Activated CD8-positive, alpha-beta T cell treated with anti-CD3 and anti-CD28 coated beads, Interleukin-2, amount 10 ng/mL, durations not matched to agents 7 days and 5 days (primary cell): Measurements from ENCODE around the gene CYP3A7. TPM values are rescaled to one million over a fixed set of nuclear protein-coding genes. Genes with fewer than 3 reads are reported as not detected.
"Not testable (repeated sequence)": the region's sequence is repeated elsewhere in the genome, so short reads cannot be mapped to it uniquely, and the experiment has no call there.

Experiments used
- ATAC-seq: fragments of 150-1000 bp; cut with Tn5 transposase; one replicate; pipeline ENCODE4 v1.10.0; 2021; ENCODE audit warnings: moderate library complexity
- CTCF ChIA-PET: fragments of 350-600 bp; sonication (Branson Sonifier 250); formaldehyde crosslinking; loops from one replicate; lab custom pipeline; 2021; ENCODE audit warnings: antibody characterized with exemption; lab: Charles Lee
- POLR2A ChIA-PET: fragments of 350-600 bp; sonication (Branson Sonifier 250); formaldehyde crosslinking; loops from one replicate; lab custom pipeline; 2021; ENCODE audit warnings: antibody characterized with exemption; lab: Charles Lee
- DNase-seq: peaks from one replicate; pipeline ENCODE4 v3.0.0-alpha.2; 2020
- H3K27ac Mint-ChIP-seq: one replicate; pipeline ENCODE4 v1.8.0; 2021; ENCODE audit warnings: mild to moderate bottlenecking, mixed read lengths
- H3K27me3 Mint-ChIP-seq: one replicate; pipeline ENCODE4 v1.8.0; 2021; ENCODE audit warnings: low read depth, mixed read lengths
- H3K36me3 Mint-ChIP-seq: one replicate; pipeline ENCODE4 v1.8.0; 2021; ENCODE audit warnings: low read depth, mixed read lengths
- H3K4me1 Mint-ChIP-seq: one replicate; pipeline ENCODE4 v1.8.0; 2021; ENCODE audit warnings: low read depth, mixed read lengths
- H3K4me3 Mint-ChIP-seq: one replicate; pipeline ENCODE4 v1.8.0; 2021; ENCODE audit warnings: mild to moderate bottlenecking, mixed read lengths
- H3K9me3 Mint-ChIP-seq: one replicate; pipeline ENCODE4 v1.8.0; 2022; ENCODE audit warnings: mixed read lengths; ENCODE audit not compliant: insufficient read depth
- total RNA-seq, 2 experiments: library from RNA; stranded (reverse); gene quantifications; one replicate each; pipeline ENCODE4 v1.2.3, GENCODE V29; 2021

Gene CYP3A7
- total RNA-seq, 2 experiments from 2014 or later = not detected

GRCh38 chr7:99720800-99721595 lies 14.0 kb downstream of the CYP3A7 start:
- ATAC-seq (no peak), DNase-seq (no peak)
- H3K36me3 Mint-ChIP-seq = no peaks in the 10 kb centered on the region
- H3K4me3 Mint-ChIP-seq = no peak overlapping the region
- H3K27me3 Mint-ChIP-seq = no peaks in the 10 kb centered on the region
- ChIA-PET CTCF (interaction anchor here (1.2 kb wide), 1 partner anchor 15 kb away, joined by 4 read pairs; no protein-coding TSS in a partner anchor), POLR2A (no interaction called here)
- no peaks in the 10 kb centered on the region for H3K9me3 Mint-ChIP-seq
- H3K27ac Mint-ChIP-seq = no peak overlapping the region
- peaks cover 5% of the 10 kb centered on the region for H3K4me1 Mint-ChIP-seq

GRCh38 chr7:99719996-99720769 lies 14.8 kb downstream of the CYP3A7 start:
- ChIA-PET POLR2A (no interaction called here), CTCF (interaction anchor here (1.2 kb wide), 1 partner anchor 16 kb away, joined by 4 read pairs; no protein-coding TSS in a partner anchor)
- DNase-seq (no peak), ATAC-seq (no peak)
- H3K4me3 Mint-ChIP-seq = no peak overlapping the region
- no peaks in the 10 kb centered on the region for H3K27me3 Mint-ChIP-seq
- no peaks in the 10 kb centered on the region for H3K36me3 Mint-ChIP-seq
- peaks cover 4% of the 10 kb centered on the region for H3K9me3 Mint-ChIP-seq
- no peak overlapping the region for H3K27ac Mint-ChIP-seq
- peaks cover 5% of the 10 kb centered on the region for H3K4me1 Mint-ChIP-seq

GRCh38 chr7:99713995-99714570 lies 20.9 kb downstream of the CYP3A7 start:
- DNase-seq = no peak
- H3K9me3 Mint-ChIP-seq = peaks cover 7% of the 10 kb centered on the region

GRCh38 chr7:99709838-99710578 lies 25.0 kb downstream of the CYP3A7 start:
- ATAC-seq = no peak
- H3K27me3 Mint-ChIP-seq = no peaks in the 10 kb centered on the region

More at GRCh38 chr7:99713995-99714570, 20.9 kb downstream of the CYP3A7 start:
- no peak for ATAC-seq
- H3K27me3 Mint-ChIP-seq = no peaks in the 10 kb centered on the region
- POLR2A ChIA-PET = no interaction called here
- no peaks in the 10 kb centered on the region for H3K4me1 Mint-ChIP-seq
- CTCF ChIA-PET = no interaction called here
- no peak overlapping the region for H3K4me3 Mint-ChIP-seq
- no peak overlapping the region for H3K27ac Mint-ChIP-seq
- peaks cover 2% of the 10 kb centered on the region for H3K36me3 Mint-ChIP-seq

GRCh38 chr7:99709260-99709659 lies 25.7 kb downstream of the CYP3A7 start:
- ATAC-seq (no peak), DNase-seq (no peak)
- POLR2A ChIA-PET = no interaction called here
- no peak overlapping the region for H3K27ac Mint-ChIP-seq
- no peaks in the 10 kb centered on the region for H3K4me1 Mint-ChIP-seq
- peaks cover 9% of the 10 kb centered on the region for H3K9me3 Mint-ChIP-seq
- H3K27me3 Mint-ChIP-seq = no peaks in the 10 kb centered on the region
- CTCF ChIA-PET = no interaction called here
- H3K36me3 Mint-ChIP-seq = no peaks in the 10 kb centered on the region
- H3K4me3 Mint-ChIP-seq = no peak overlapping the region

More at GRCh38 chr7:99709838-99710578, 25.0 kb downstream of the CYP3A7 start:
- Mint-ChIP-seq H3K27ac (no peak overlapping the region), H3K9me3 (peaks cover 11% of the 10 kb centered on the region), H3K4me3 (no peak overlapping the region), H3K36me3 (peaks cover 2% of the 10 kb centered on the region), H3K4me1 (no peaks in the 10 kb centered on the region)
- DNase-seq = no peak
- CTCF ChIA-PET = no interaction called here
- POLR2A ChIA-PET = no interaction called here

- Mint-ChIP-seq H3K27ac (no peak overlapping the region), H3K36me3 (no peaks in the 10 kb centered on the region), H3K9me3 (peaks cover 9% of the 10 kb centered on the region), H3K27me3 (no peaks in the 10 kb centered on the region), H3K4me3 (no peak overlapping the region), H3K4me1 (no peaks in the 10 kb centered on the region)
- POLR2A ChIA-PET = interaction anchor here (0.7 kb wide), 1 partner anchor 82 kb away, joined by 3 read pairs; no protein-coding TSS in a partner anchor
- no peak for ATAC-seq
- no peak for DNase-seq
- CTCF ChIA-PET = no interaction called here
These were observed 27.9 kb downstream of the CYP3A7 start for GRCh38 chr7:99707096-99707495.

GRCh38 chr7:99699946-99700345 lies 35.0 kb downstream of the CYP3A7 start:
- H3K4me3 Mint-ChIP-seq = no peak overlapping the region

GRCh38 chr7:99698867-99699730 lies 35.9 kb downstream of the CYP3A7 start:
- H3K4me1 Mint-ChIP-seq, H3K9me3 Mint-ChIP-seq, H3K27ac Mint-ChIP-seq, POLR2A ChIA-PET, H3K27me3 Mint-ChIP-seq, ATAC-seq, DNase-seq, H3K4me3 Mint-ChIP-seq, CTCF ChIA-PET, H3K36me3 Mint-ChIP-seq: not testable (repeated sequence)

More at GRCh38 chr7:99699946-99700345, 35.0 kb downstream of the CYP3A7 start:
- Mint-ChIP-seq H3K36me3 (no peaks in the 10 kb centered on the region), H3K27ac (no peak overlapping the region), H3K27me3 (no peaks in the 10 kb centered on the region), H3K4me1 (no peaks in the 10 kb centered on the region), H3K9me3 (no peaks in the 10 kb centered on the region)
- no peak for DNase-seq
- no peak for ATAC-seq
- POLR2A ChIA-PET = no interaction called here
- CTCF ChIA-PET = no interaction called here

- ChIA-PET POLR2A (no interaction called here), CTCF (no interaction called here)
- Mint-ChIP-seq H3K36me3 (peaks cover 2% of the 10 kb centered on the region), H3K9me3 (no peaks in the 10 kb centered on the region), H3K27ac (no peak overlapping the region), H3K4me3 (no peak overlapping the region), H3K4me1 (no peaks in the 10 kb centered on the region), H3K27me3 (no peaks in the 10 kb centered on the region)
- no peak for DNase-seq
- ATAC-seq = no peak
These were observed 40.1 kb downstream of the CYP3A7 start for GRCh38 chr7:99694912-99695304.

- ChIA-PET CTCF (interaction anchor here (1.5 kb wide), 1 partner anchor 11 kb away, joined by 3 read pairs; no protein-coding TSS in a partner anchor), POLR2A (no interaction called here)
- Mint-ChIP-seq H3K27me3 (no peaks in the 10 kb centered on the region), H3K9me3 (no peaks in the 10 kb centered on the region), H3K4me1 (no peaks in the 10 kb centered on the region), H3K36me3 (peaks cover 2% of the 10 kb centered on the region), H3K4me3 (no peak overlapping the region), H3K27ac (no peak overlapping the region)
- ATAC-seq (no peak), DNase-seq (no peak)
These were observed 40.6 kb downstream of the CYP3A7 start for GRCh38 chr7:99694201-99694911.
